ENCODE data around the gene USP31.
A peak's percentile ranks its signal among the peaks of the same experiment; 100 is the strongest.

USP31 gene

DNA sequence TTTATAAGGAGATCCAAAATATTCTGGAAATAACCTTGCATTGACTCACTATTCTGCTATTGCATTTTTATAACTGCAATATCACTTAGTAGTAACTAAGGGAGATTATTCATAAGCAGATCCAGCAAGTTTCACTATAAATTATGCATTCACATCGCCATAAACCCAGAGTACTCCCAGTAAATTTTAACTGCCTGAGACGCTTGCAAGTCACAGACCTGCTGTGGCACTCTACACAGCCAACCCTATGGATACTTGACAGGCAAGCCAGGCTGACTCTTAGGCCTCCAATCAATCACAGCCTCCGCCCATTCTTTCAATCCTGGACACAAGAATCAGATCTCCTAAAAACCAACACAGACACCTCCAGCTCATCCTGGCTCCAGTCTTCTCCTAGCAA is 28.2 kb downstream of the USP31 start:
- H3K27me3 ChIP-seq (replicated peaks): no peaks in the 10 kb centered on the region
- DNase-seq: no peak

DNA sequence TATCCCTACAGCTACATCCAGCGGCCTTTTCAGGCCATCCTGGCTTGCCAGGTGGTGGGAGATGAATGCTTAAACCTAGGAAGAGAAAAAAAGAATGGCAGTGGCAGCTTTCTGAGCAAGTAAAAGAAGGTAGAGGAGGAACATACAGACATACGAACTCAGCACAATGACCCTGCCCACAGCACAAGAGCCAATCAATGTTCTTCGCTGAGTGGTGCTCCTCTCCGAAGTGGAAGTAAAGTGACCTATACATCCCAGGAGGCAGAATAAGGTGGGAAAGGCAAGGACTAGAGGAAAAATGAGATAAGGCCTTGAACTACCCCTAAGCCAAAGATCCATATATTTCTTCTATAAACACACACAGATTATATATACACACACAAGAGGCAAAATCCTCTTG is 28.7 kb downstream of the USP31 start:
- Histone ChIP-seq H3K4me3 (ENCODE audit: low read depth, low read length) (no peak overlapping the region), H3K27me3 (replicated peaks) (no peaks in the 10 kb centered on the region), H3K36me3 (replicated peaks) (no peaks in the 10 kb centered on the region), H3K27ac (no peak overlapping the region)
- no peak for DNase-seq
- TF ChIP-seq, protein P1, sequence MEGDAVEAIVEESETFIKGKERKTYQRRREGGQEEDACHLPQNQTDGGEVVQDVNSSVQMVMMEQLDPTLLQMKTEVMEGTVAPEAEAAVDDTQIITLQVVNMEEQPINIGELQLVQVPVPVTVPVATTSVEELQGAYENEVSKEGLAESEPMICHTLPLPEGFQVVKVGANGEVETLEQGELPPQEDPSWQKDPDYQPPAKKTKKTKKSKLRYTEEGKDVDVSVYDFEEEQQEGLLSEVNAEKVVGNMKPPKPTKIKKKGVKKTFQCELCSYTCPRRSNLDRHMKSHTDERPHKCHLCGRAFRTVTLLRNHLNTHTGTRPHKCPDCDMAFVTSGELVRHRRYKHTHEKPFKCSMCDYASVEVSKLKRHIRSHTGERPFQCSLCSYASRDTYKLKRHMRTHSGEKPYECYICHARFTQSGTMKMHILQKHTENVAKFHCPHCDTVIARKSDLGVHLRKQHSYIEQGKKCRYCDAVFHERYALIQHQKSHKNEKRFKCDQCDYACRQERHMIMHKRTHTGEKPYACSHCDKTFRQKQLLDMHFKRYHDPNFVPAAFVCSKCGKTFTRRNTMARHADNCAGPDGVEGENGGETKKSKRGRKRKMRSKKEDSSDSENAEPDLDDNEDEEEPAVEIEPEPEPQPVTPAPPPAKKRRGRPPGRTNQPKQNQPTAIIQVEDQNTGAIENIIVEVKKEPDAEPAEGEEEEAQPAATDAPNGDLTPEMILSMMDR (IDR thresholded peaks at IDR 0.05; ENCODE audit: low read depth, low read length, missing control alignments): no peak
- in situ Hi-C loops (cut with HindIII; ENCODE audit: low pct_ligation_motif_present, low sequenced_read_pairs): no loop called here

More for the DNA sequence above, 28.2 kb downstream of the USP31 start:
- in situ Hi-C loops (cut with HindIII; ENCODE audit: low pct_ligation_motif_present, low sequenced_read_pairs): no loop called here
- TF ChIP-seq, protein P1 (IDR thresholded peaks at IDR 0.05; ENCODE audit: low read depth, low read length, missing control alignments): no peak
- no peaks in the 10 kb centered on the region for H3K36me3 ChIP-seq (replicated peaks)
- H3K27ac ChIP-seq: no peak overlapping the region
- no peak overlapping the region for H3K4me3 ChIP-seq (ENCODE audit: low read depth, low read length)

DNA sequence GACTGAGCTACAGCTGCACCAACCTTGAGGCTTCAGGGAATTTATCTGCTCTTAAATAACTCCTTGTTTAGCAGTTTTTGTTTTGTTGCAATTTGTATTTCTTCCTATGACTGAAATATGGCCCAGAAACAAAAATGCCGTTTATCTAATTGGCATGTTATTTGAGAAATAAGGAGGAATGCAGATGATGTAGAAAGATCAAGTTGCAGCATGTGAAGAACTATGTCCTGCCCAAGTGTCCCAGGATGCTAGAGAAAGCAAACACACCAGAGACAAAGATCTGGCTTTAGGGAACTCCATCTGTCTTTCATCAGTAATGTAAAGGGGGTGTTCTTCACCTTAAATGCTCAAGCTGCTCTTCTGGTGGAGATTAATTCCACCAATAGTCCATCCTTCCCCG is 29.7 kb downstream of the USP31 start:
- Histone ChIP-seq H3K4me3 (ENCODE audit: low read depth, low read length) (no peak overlapping the region), H3K27me3 (replicated peaks) (no peaks in the 10 kb centered on the region), H3K36me3 (replicated peaks) (no peaks in the 10 kb centered on the region), H3K27ac (no peak overlapping the region)
- TF ChIP-seq, protein P1 (IDR thresholded peaks at IDR 0.05; ENCODE audit: low read depth, low read length, missing control alignments): no peak
- peak; percentile 17 for DNase-seq
- in situ Hi-C loops (cut with HindIII; ENCODE audit: low pct_ligation_motif_present, low sequenced_read_pairs): no loop called here

DNA sequence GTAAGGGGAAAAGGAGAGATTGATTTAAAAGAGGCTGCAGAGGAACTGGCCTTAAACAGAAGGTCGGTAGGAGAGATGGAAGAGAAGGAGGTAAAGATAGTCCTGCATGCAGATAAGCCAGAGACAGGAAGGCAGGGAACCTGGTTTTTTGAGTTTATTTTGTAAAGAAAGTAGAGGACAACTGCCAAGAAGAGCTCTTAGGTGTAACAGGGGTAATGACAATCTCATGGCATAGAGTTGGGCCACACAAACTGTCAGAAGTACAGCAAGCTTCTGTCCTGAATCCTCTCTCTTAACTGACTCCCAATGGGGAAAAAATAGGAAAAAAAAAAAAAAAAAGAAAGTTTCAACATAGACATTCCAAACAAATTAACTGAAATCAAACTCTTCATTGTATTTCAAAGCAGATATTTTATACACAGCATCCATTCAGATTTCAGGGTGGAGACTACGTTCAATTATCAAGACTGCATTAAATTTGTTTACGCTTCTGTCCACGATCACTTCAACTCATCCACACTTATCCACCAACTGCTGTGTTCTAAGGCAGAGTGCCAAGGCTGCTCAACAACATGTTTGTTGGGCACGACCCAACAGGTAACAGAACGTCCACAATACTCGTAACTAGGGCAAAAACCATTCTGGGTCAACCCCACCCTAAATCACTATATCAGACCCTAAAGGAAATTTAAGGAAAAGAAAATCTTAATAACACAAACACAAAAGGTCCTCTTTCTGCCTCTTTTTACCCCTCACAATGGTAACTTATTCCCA is 34.9 kb downstream of the USP31 start:
- Histone ChIP-seq H3K36me3 (replicated peaks) (no peaks in the 10 kb centered on the region), H3K4me3 (ENCODE audit: low read depth, low read length) (no peak overlapping the region), H3K27me3 (replicated peaks) (no peaks in the 10 kb centered on the region), H3K27ac (no peak overlapping the region)
- TF ChIP-seq, protein P1 (IDR thresholded peaks at IDR 0.05; ENCODE audit: low read depth, low read length, missing control alignments): no peak
- in situ Hi-C loops (cut with HindIII; ENCODE audit: low pct_ligation_motif_present, low sequenced_read_pairs): no loop called here
- DNase-seq: no peak

DNA sequence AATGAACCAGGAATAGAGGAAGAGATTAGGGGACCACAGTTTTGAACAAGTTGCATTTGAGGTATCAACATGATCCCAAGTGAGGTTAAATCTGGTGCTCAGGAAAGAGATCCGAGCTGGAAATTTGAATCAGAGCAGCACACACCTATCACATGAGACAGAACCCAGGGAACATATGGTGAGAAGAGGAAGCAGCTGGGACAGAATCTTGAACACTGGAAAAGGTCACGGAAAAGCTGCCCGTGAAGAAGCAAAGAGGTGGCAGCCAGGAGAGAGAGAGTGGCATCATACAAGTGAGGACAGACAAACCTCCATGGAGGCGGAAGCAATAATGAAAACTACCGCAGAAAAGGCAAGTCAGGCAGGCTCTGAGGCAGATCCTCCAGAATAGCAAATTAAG is 36.1 kb downstream of the USP31 start:
- TF ChIP-seq, protein P1 (IDR thresholded peaks at IDR 0.05; ENCODE audit: low read depth, low read length, missing control alignments): no peak
- no peaks in the 10 kb centered on the region for H3K27me3 ChIP-seq (replicated peaks)
- no peak overlapping the region for H3K4me3 ChIP-seq (ENCODE audit: low read depth, low read length)
- in situ Hi-C loops (cut with HindIII; ENCODE audit: low pct_ligation_motif_present, low sequenced_read_pairs): no loop called here
- DNase-seq: no peak
- H3K36me3 ChIP-seq (replicated peaks): no peaks in the 10 kb centered on the region
- no peak overlapping the region for H3K27ac ChIP-seq

Measured in brain microvascular endothelial cell (primary cell).